Cardiac fibroblast (primary cell): Measurements from ENCODE around the gene MAST2.

Source experiments
- DNase-seq, 2 donors: peaks; one replicate each; pipeline versions ENCODE4 v3.0.0 to v3.0.0-alpha.2; 2010; ENCODE audit warnings: low read depth in 2 of 2
- H3K4me3 ChIP-seq, 2 donors: replicated peaks in 1 of 2; 1 replicate in 1 of 2; 2 replicates in 1 of 2; pipeline ENCODE4 v1.5.1; 2011; ENCODE audit warnings: low read depth in 2 of 2, low read length in 2 of 2, mild to moderate bottlenecking in 2 of 2, moderate library complexity in 1 of 2
- TF ChIP-seq, protein P1 (sequence below): IDR thresholded peaks from one replicate; pipeline ENCODE4 v1.5.1; 2011; ENCODE audit warnings: low read depth, mild to moderate bottlenecking, low read length, inconsistent platforms

MAST2 gene

GRCh38 chr1:45809761-45810160 lies 6.3 kb downstream of the MAST2 start:
- TF ChIP-seq, protein P1, sequence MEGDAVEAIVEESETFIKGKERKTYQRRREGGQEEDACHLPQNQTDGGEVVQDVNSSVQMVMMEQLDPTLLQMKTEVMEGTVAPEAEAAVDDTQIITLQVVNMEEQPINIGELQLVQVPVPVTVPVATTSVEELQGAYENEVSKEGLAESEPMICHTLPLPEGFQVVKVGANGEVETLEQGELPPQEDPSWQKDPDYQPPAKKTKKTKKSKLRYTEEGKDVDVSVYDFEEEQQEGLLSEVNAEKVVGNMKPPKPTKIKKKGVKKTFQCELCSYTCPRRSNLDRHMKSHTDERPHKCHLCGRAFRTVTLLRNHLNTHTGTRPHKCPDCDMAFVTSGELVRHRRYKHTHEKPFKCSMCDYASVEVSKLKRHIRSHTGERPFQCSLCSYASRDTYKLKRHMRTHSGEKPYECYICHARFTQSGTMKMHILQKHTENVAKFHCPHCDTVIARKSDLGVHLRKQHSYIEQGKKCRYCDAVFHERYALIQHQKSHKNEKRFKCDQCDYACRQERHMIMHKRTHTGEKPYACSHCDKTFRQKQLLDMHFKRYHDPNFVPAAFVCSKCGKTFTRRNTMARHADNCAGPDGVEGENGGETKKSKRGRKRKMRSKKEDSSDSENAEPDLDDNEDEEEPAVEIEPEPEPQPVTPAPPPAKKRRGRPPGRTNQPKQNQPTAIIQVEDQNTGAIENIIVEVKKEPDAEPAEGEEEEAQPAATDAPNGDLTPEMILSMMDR = no peak
- peak in 1 of 2 donors; percentile 25 for DNase-seq
- H3K4me3 ChIP-seq = no peak overlapping the region

GRCh38 chr1:45814776-45815175 lies 11.4 kb downstream of the MAST2 start:
- no peak overlapping the region for H3K4me3 ChIP-seq
- TF ChIP-seq, protein P1 = no peak
- DNase-seq = no peak

- DNase-seq = peak; percentile 15 to 77
- H3K4me3 ChIP-seq = no peak overlapping the region
- TF ChIP-seq, protein P1 = no peak
These were observed 12.5 kb downstream of the MAST2 start for GRCh38 chr1:45815667-45816458.

DNA sequence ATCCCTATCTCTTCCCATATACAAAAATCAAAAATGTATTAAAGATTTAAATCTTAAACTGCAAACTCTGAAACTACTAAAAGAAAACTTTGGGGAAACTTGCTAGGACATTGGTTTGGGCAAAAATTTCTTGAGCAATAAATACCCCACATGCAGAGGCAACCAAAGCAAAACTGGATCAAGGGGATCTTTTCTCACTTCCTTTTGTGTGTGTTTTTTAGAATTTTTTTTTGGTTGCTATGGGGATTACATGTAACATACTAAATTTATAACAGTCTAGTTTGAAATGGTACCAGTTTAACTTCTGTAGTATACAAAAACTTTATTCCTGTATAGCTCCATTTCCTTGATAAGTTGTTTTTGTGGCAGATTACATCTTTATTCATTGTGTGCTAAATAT lies 16.8 kb downstream of the MAST2 start:
- no peak overlapping the region for H3K4me3 ChIP-seq
- TF ChIP-seq, protein P1 = no peak
- DNase-seq = no peak

DNA sequence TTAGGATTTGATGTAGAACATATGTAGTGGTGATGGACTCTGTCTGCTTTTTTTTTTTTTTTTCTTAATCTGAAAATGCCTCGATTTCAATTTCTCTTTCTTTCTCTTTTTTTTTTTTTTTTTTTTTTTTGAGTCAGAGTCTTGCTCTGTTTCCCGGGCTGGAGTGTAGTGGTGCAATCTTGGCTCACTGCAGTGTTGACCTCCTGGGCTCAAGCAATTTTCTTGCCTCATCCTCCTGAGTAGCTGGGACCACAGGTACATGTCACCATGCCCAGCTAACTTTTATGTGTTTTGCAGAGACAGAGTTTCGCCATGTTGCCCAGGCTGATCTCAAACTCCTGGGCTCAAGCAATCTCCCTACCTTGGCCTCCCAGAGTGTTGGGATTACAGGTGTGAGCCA lies 17.4 kb downstream of the MAST2 start:
- peak; percentile 31 to 52 for DNase-seq

DNA sequence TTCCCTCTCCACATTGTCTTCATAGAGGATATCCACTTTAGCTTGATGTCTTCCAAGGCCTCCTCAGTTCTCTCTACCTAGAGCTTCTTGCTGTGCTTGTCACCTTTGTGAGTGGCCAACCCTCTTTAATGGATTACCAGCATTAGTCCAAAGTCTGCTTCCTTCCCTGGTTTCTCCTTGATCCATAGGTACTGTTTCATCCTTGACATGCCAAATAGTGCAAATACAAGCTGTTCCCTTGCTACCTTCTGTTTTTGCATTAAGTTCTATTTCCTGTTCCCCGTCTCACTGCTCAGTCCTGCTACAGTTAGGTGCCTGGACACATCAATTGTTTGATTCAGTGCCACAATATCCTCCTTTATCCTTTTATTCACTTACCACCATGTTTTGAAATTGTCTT lies 19.2 kb downstream of the MAST2 start:
- no peak for DNase-seq
- TF ChIP-seq, protein P1 = no peak
- H3K4me3 ChIP-seq = no peak overlapping the region

More for the DNA sequence above, 17.4 kb downstream of the MAST2 start:
- H3K4me3 ChIP-seq = no peak overlapping the region
- TF ChIP-seq, protein P1 = no peak
